Thyroid gland (tissue), 4 donors: ENCODE measurements around the gene PAFAH1B2.
"Not testable (repeated sequence)": the region's sequence is repeated elsewhere in the genome, so short reads cannot be mapped to it uniquely, and the experiment has no call there.

Source experiments
- POLR2A ChIP-seq, 2 donors: fragments of 450-650 bp; IDR thresholded peaks; one replicate each; pipeline ENCODE4 v1.6.1; 2017; ENCODE audit warnings: antibody characterized with exemption in 2 of 2, mild to moderate bottlenecking in 2 of 2, moderate library complexity in 1 of 2
- TF ChIP-seq, protein P1 (sequence below), 6 experiments: fragments of 200-600 bp in 3 of 6; fragments of 450-650 bp in 3 of 6; sonication (generic) in 3 of 6; IDR thresholded peaks; one replicate each; pipeline ENCODE4 v1.5.1; 2016 to 2019; ENCODE audit warnings: antibody characterized with exemption in 6 of 6, mild to moderate bottlenecking in 2 of 6, inconsistent platforms in 1 of 6, moderate library complexity in 1 of 6

GRCh38 chr11:117208710-117209109 is 64.6 kb downstream of the PAFAH1B2 start:
- TF ChIP-seq, protein P1, sequence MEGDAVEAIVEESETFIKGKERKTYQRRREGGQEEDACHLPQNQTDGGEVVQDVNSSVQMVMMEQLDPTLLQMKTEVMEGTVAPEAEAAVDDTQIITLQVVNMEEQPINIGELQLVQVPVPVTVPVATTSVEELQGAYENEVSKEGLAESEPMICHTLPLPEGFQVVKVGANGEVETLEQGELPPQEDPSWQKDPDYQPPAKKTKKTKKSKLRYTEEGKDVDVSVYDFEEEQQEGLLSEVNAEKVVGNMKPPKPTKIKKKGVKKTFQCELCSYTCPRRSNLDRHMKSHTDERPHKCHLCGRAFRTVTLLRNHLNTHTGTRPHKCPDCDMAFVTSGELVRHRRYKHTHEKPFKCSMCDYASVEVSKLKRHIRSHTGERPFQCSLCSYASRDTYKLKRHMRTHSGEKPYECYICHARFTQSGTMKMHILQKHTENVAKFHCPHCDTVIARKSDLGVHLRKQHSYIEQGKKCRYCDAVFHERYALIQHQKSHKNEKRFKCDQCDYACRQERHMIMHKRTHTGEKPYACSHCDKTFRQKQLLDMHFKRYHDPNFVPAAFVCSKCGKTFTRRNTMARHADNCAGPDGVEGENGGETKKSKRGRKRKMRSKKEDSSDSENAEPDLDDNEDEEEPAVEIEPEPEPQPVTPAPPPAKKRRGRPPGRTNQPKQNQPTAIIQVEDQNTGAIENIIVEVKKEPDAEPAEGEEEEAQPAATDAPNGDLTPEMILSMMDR (IDR thresholded peaks at IDR 0.05): not testable (repeated sequence)
- not testable (repeated sequence) for TF ChIP-seq POLR2A (IDR thresholded peaks at IDR 0.05)
